ENCODE data around the gene PTPRD.

- TF ChIP-seq CTCF (conservative IDR thresholded peaks at IDR 0.05; ENCODE audit: low read length), result no peak
- no peak for TF ChIP-seq EZH2phosphoT487 (IDR thresholded peaks at IDR 0.05; ENCODE audit: borderline replicate concordance)
Observed at GRCh38 chr9:9565700-9566099, 1047.1 kb downstream of the PTPRD start.

Measured in Loucy (cell line).